Neural cell (in vitro differentiated cells): ENCODE data around the gene TUBB4B. TPM values are rescaled to one million over a fixed set of nuclear protein-coding genes. Genes with fewer than 3 reads are reported as not detected.

Experiments used
- H2AFZ ChIP-seq: fragments of 200-600, 300-800 bp; sonication (generic), shearing (Covaris generic); 2 replicates; pipeline ENCODE4 v1.6.0; 2014; ENCODE audit warnings: low read depth, mild to moderate bottlenecking, antibody characterized with exemption, low read length, moderate library complexity
- H3F3A ChIP-seq: fragments of 200-600 bp; shearing (Covaris generic); 2 replicates; pipeline ENCODE4 v1.6.1; 2016; ENCODE audit warnings: mild to moderate bottlenecking, moderate library complexity, mixed read lengths, antibody characterized with exemption, low read length; ENCODE audit not compliant: insufficient read depth, poor library complexity, severe bottlenecking
- H3K27ac ChIP-seq: fragments of 200-600, 300-800 bp; sonication (generic), shearing (Covaris generic); 2 replicates; pipeline ENCODE4 v1.5.1; 2014; ENCODE audit warnings: mild to moderate bottlenecking, low read length, moderate library complexity
- H3K27me3 ChIP-seq: fragments of 300-800, 200-600 bp; sonication (generic), shearing (Covaris generic); 2 replicates; pipeline ENCODE4 v1.6.0; 2014; ENCODE audit warnings: mild to moderate bottlenecking, low read depth, low read length, moderate library complexity; ENCODE audit not compliant: insufficient read depth
- H3K36me3 ChIP-seq: fragments of 300-800, 200-600 bp; sonication (generic), shearing (Covaris generic); 2 replicates; pipeline ENCODE4 v1.5.1; 2014; ENCODE audit warnings: mild to moderate bottlenecking, antibody characterized with exemption, low read length, moderate library complexity; ENCODE audit not compliant: insufficient read depth
- H3K4me2 ChIP-seq: fragments of 300-800, 200-600 bp; sonication (generic), shearing (Covaris generic); 2 replicates; pipeline ENCODE4 v1.6.0; 2014; ENCODE audit warnings: mild to moderate bottlenecking, low read length
- H3K4me3 ChIP-seq: fragments of 300-800, 200-600 bp; sonication (generic), shearing (Covaris generic); 2 replicates; pipeline ENCODE4 v1.5.1; 2014; ENCODE audit warnings: mild to moderate bottlenecking, low read length, moderate library complexity
- H3K79me2 ChIP-seq: fragments of 200-600 bp; shearing (Covaris generic); replicated peaks from 2 replicates; pipeline ENCODE4 v1.6.0; 2014; ENCODE audit warnings: mild to moderate bottlenecking, low read length, moderate library complexity; ENCODE audit not compliant: insufficient read depth
- H3K9ac ChIP-seq: fragments of 300-800, 200-600 bp; sonication (generic), shearing (Covaris generic); 2 replicates; pipeline ENCODE4 v1.6.1; 2016; ENCODE audit warnings: mild to moderate bottlenecking, low read length, mixed read lengths
- H3K9me2 ChIP-seq: fragments of 200-600 bp; shearing (Covaris generic); 2 replicates; pipeline ENCODE4 v1.6.1; 2016; ENCODE audit warnings: mild to moderate bottlenecking, low read length, mixed read lengths; ENCODE audit not compliant: insufficient read depth
- H3K9me3 ChIP-seq: fragments of 200-600, 300-800 bp; sonication (generic), shearing (Covaris generic); 2 replicates; pipeline ENCODE4 v1.6.1; 2016; ENCODE audit warnings: mild to moderate bottlenecking, mixed run types, low read length, moderate library complexity, mixed read lengths
- H4K20me1 ChIP-seq: fragments of 200-600 bp; shearing (Covaris generic); 2 replicates; pipeline ENCODE4 v1.6.1; 2016; ENCODE audit warnings: mild to moderate bottlenecking, mixed run types; ENCODE audit not compliant: insufficient read depth
- EP300 ChIP-seq: fragments of 450-650 bp; conservative IDR thresholded peaks from 2 replicates; pipeline ENCODE4 v1.6.1; 2014; ENCODE audit warnings: antibody characterized with exemption, mild to moderate bottlenecking, moderate library complexity; ENCODE audit not compliant: poor library complexity, severe bottlenecking
- EZH2 ChIP-seq: fragments of 200-600, 300-800 bp; shearing (Covaris generic), sonication (generic); IDR thresholded peaks from 2 replicates; pipeline ENCODE4 v1.6.1; 2014; ENCODE audit warnings: antibody characterized with exemption, low read length, borderline replicate concordance, mild to moderate bottlenecking; ENCODE audit not compliant: insufficient read depth, poor library complexity, severe bottlenecking
- MXI1 ChIP-seq: fragments of 450-650 bp; conservative IDR thresholded peaks from 2 replicates; pipeline ENCODE4 v1.6.1; 2014; ENCODE audit warnings: antibody characterized with exemption, mild to moderate bottlenecking; ENCODE audit not compliant: poor library complexity, severe bottlenecking
- POLR2AphosphoS5 ChIP-seq: IDR thresholded peaks from 2 replicates; pipeline ENCODE4 v1.6.1; 2012
- RAD21 ChIP-seq: fragments of 450-650 bp; conservative IDR thresholded peaks from 2 replicates; pipeline ENCODE4 v1.6.1; 2014; ENCODE audit warnings: antibody characterized with exemption, mild to moderate bottlenecking, moderate library complexity
- SMC3 ChIP-seq: fragments of 450-650 bp; conservative IDR thresholded peaks from 2 replicates; pipeline ENCODE4 v1.6.1; 2014; ENCODE audit warnings: antibody characterized with exemption, mild to moderate bottlenecking, moderate library complexity; ENCODE audit not compliant: poor library complexity
- TAF1 ChIP-seq: IDR thresholded peaks from 2 replicates; pipeline ENCODE4 v1.6.1; 2012; ENCODE audit warnings: low read depth
- polyA plus RNA-seq: library from polyadenylated mRNA; depleted of rRNA; stranded (reverse); fragments of >200 nt; gene quantifications from 2 replicates; pipeline ENCODE4 v1.2.3, GENCODE V29; 2014
- TF ChIP-seq, protein P1 (sequence below): fragments of 450-650 bp; IDR thresholded peaks from 2 replicates; pipeline ENCODE4 v1.5.1; 2014; ENCODE audit warnings: antibody characterized with exemption, mild to moderate bottlenecking, moderate library complexity; ENCODE audit not compliant: poor library complexity, severe bottlenecking
- TF ChIP-seq, protein P2 (sequence below): IDR thresholded peaks from 2 replicates; pipeline ENCODE4 v1.6.1; 2012; ENCODE audit warnings: borderline replicate concordance

The TUBB4B gene
- polyA plus RNA-seq, 1 donor from 2014 or later, result 60.3 TPM

DNA sequence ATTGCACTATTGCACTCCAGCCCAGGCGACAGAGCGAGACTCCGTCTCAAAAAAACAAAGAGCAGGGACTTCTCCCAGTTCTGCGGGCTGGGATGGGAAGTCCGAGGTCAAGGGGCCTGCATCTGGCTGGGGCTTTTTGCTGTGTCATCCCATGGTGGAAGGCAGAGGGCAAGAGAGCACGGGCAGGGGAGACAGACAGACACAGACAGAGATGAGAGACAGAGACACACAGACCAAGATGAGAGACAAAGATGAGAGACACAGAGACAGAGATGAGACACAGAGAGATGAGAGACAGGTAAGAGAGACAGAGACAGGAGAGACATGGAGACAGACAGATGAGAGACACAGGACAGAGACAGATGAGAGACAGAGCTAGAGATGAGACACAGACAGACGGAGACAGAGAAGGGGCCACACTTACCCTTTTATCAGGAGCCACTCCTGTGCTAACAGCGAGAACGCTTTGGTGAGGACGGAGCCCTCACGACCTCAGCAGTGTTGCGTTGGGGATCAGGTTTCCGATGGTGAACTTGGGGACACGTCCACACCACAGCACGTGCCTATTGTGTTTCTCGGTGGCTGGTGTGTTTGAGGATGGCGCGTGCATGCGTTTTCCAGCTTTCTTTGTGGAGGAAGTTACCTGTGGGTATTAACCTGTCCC is 27.6 kb downstream of the TUBB4B start:
- Histone ChIP-seq H3K9me3 (no peaks in the 10 kb centered on the region), H3K9me2 (no peaks in the 10 kb centered on the region), H3K27me3 (no peaks in the 10 kb centered on the region), H3K79me2 (no peaks in the 10 kb centered on the region), H3K4me2 (no peak overlapping the region), H4K20me1 (no peaks in the 10 kb centered on the region), H2AFZ (no peak overlapping the region), H3K4me3 (no peak overlapping the region), H3K36me3 (peaks cover 7% of the 10 kb centered on the region), H3F3A (no peaks in the 10 kb centered on the region), H3K27ac (no peak overlapping the region), H3K9ac (no peak overlapping the region)
- TF ChIP-seq RAD21, result no peak
- no peak for TF ChIP-seq POLR2AphosphoS5
- TF ChIP-seq, protein P1, sequence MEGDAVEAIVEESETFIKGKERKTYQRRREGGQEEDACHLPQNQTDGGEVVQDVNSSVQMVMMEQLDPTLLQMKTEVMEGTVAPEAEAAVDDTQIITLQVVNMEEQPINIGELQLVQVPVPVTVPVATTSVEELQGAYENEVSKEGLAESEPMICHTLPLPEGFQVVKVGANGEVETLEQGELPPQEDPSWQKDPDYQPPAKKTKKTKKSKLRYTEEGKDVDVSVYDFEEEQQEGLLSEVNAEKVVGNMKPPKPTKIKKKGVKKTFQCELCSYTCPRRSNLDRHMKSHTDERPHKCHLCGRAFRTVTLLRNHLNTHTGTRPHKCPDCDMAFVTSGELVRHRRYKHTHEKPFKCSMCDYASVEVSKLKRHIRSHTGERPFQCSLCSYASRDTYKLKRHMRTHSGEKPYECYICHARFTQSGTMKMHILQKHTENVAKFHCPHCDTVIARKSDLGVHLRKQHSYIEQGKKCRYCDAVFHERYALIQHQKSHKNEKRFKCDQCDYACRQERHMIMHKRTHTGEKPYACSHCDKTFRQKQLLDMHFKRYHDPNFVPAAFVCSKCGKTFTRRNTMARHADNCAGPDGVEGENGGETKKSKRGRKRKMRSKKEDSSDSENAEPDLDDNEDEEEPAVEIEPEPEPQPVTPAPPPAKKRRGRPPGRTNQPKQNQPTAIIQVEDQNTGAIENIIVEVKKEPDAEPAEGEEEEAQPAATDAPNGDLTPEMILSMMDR, result no peak
- TF ChIP-seq, protein P2, sequence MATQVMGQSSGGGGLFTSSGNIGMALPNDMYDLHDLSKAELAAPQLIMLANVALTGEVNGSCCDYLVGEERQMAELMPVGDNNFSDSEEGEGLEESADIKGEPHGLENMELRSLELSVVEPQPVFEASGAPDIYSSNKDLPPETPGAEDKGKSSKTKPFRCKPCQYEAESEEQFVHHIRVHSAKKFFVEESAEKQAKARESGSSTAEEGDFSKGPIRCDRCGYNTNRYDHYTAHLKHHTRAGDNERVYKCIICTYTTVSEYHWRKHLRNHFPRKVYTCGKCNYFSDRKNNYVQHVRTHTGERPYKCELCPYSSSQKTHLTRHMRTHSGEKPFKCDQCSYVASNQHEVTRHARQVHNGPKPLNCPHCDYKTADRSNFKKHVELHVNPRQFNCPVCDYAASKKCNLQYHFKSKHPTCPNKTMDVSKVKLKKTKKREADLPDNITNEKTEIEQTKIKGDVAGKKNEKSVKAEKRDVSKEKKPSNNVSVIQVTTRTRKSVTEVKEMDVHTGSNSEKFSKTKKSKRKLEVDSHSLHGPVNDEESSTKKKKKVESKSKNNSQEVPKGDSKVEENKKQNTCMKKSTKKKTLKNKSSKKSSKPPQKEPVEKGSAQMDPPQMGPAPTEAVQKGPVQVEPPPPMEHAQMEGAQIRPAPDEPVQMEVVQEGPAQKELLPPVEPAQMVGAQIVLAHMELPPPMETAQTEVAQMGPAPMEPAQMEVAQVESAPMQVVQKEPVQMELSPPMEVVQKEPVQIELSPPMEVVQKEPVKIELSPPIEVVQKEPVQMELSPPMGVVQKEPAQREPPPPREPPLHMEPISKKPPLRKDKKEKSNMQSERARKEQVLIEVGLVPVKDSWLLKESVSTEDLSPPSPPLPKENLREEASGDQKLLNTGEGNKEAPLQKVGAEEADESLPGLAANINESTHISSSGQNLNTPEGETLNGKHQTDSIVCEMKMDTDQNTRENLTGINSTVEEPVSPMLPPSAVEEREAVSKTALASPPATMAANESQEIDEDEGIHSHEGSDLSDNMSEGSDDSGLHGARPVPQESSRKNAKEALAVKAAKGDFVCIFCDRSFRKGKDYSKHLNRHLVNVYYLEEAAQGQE, result no peak
- no peak for TF ChIP-seq EP300
- no peak for TF ChIP-seq SMC3
- TF ChIP-seq EZH2, result no peak
- no peak for TF ChIP-seq TAF1
- no peak for TF ChIP-seq MXI1

DNA sequence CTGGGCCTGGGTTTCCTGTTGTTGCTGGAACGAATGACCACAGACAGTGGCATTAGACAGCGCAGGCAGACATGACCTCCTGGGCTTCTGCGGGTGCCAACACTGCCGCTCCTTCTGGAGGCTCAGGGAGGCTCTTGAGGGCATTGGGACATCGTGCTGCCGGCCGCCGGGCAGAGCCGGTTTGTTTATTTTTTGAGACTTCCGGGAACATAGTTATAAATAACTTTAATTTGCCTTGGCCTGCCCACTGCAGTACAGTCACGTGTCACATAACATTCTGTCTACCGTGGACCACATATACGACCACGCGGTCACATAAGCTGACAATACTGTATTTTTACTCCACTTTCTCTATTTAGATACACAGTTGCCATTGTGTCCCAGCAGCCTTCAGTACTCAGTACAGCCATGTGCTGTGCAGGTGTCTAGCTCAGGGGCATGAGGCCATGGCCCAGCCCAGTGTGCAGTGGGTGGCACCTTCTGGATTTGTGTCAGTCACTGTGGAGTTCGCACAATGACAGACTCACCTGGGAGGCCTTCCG is 28.2 kb downstream of the TUBB4B start:
- Histone ChIP-seq H3K79me2 (no peaks in the 10 kb centered on the region), H3K9ac (no peak overlapping the region), H3K27ac (no peak overlapping the region), H3K27me3 (no peaks in the 10 kb centered on the region), H3K9me2 (no peaks in the 10 kb centered on the region), H3K4me3 (no peak overlapping the region), H3F3A (no peaks in the 10 kb centered on the region), H4K20me1 (no peaks in the 10 kb centered on the region), H3K9me3 (no peaks in the 10 kb centered on the region), H2AFZ (no peak overlapping the region), H3K4me2 (no peak overlapping the region), H3K36me3 (peaks cover 7% of the 10 kb centered on the region)
- no peak for TF ChIP-seq RAD21
- no peak for TF ChIP-seq EP300
- TF ChIP-seq TAF1, result no peak
- TF ChIP-seq, protein P2, result no peak
- TF ChIP-seq MXI1, result no peak
- TF ChIP-seq SMC3, result no peak
- TF ChIP-seq, protein P1, result no peak
- no peak for TF ChIP-seq EZH2
- TF ChIP-seq POLR2AphosphoS5, result no peak
